Central memory CD8-positive, alpha-beta T cell (primary cell): ENCODE results near the gene RXFP2.
A peak's percentile ranks its signal among the peaks of the same experiment; 100 is the strongest.

Experiments
- ATAC-seq: fragments of 150-1000 bp; cut with Tn5 transposase; replicated peaks from 2 replicates; pipeline ENCODE4 v1.10.0; 2022; ENCODE audit warnings: mild to moderate bottlenecking, moderate FRiP score, moderate number of reproducible peaks; ENCODE audit not compliant: poor library complexity, severe bottlenecking; ENCODE audit errors: extremely low read depth
- DNase-seq, 2 donors: peaks; one replicate each; pipeline ENCODE4 v3.0.0; 2021; ENCODE audit warnings: low spot score in 2 of 2
- H3K27ac Mint-ChIP-seq: one replicate; pipeline ENCODE4 v1.8.0; 2022; ENCODE audit warnings: low read depth, mild to moderate bottlenecking, moderate library complexity, mixed read lengths
- H3K27me3 Mint-ChIP-seq: one replicate; pipeline ENCODE4 v1.8.0; 2022; ENCODE audit warnings: mixed read lengths
- H3K36me3 Mint-ChIP-seq: one replicate; pipeline ENCODE4 v1.8.0; 2022; ENCODE audit warnings: mild to moderate bottlenecking, moderate library complexity, mixed read lengths; ENCODE audit not compliant: insufficient read depth
- H3K4me1 Mint-ChIP-seq: one replicate; pipeline ENCODE4 v1.8.0; 2022; ENCODE audit warnings: mixed read lengths
- H3K4me3 Mint-ChIP-seq: one replicate; pipeline ENCODE4 v1.8.0; 2022; ENCODE audit warnings: mild to moderate bottlenecking, moderate library complexity, mixed read lengths
- H3K9me3 Mint-ChIP-seq: one replicate; pipeline ENCODE4 v1.8.0; 2022; ENCODE audit warnings: mixed read lengths

RXFP2 gene

GRCh38 chr13:31739226-31739625, at the start of gene RXFP2:
Gene RXFP2 (plus strand): TSS chr13:31739526. CDS start chr13:31739613, 87 bp downstream.
- ATAC-seq = no peak
- Mint-ChIP-seq H3K27me3 (peaks cover 21% of the 10 kb centered on the region), H3K27ac (no peak within 1 kb of the TSS), H3K4me1 (peaks cover 5% of the 10 kb centered on the region), H3K36me3 (no peaks in the 10 kb centered on the region), H3K9me3 (no peaks in the 10 kb centered on the region), H3K4me3 (no peak within 1 kb of the TSS)
- no peak for DNase-seq

DNA sequence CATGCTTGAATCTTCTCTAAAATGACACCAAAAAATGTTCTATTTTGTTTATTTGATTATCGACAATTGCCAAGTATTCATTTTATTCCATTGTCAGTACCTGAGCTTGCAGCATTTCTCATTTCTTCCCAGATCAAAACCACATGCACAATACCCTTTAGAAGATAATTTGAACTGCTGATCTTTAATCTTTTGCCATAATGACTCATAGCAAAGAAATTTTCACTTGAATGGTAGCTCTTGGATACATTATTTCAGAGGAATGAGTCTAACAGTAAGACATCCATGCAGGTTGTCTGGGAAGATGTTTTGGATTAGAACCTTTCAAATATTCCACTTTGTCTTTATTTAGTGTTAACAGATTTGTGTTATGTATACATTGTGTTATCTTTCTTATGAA, 42.0 kb upstream of the RXFP2 start:
- Mint-ChIP-seq H3K4me3 (no peak overlapping the region), H3K9me3 (peaks cover 5% of the 10 kb centered on the region), H3K27me3 (no peaks in the 10 kb centered on the region), H3K36me3 (peaks cover 2% of the 10 kb centered on the region), H3K27ac (no peak overlapping the region), H3K4me1 (no peaks in the 10 kb centered on the region)
- no peak for ATAC-seq
- no peak for DNase-seq

- Mint-ChIP-seq H3K36me3 (peaks cover 2% of the 10 kb centered on the region), H3K4me3 (no peak overlapping the region), H3K27ac (no peak overlapping the region), H3K4me1 (no peaks in the 10 kb centered on the region), H3K27me3 (no peaks in the 10 kb centered on the region), H3K9me3 (peaks cover 5% of the 10 kb centered on the region)
- no peak for ATAC-seq
- DNase-seq = no peak
Observed at GRCh38 chr13:31699650-31700049, 39.7 kb upstream of the RXFP2 start.

GRCh38 chr13:31703780-31704179, 35.5 kb upstream of the RXFP2 start:
- H3K4me3 Mint-ChIP-seq = no peak overlapping the region
- ATAC-seq (no peak), DNase-seq (no peak)
- H3K27me3 Mint-ChIP-seq = peaks cover 12% of the 10 kb centered on the region
- H3K9me3 Mint-ChIP-seq = peaks cover 11% of the 10 kb centered on the region
- H3K27ac Mint-ChIP-seq = no peak overlapping the region
- H3K4me1 Mint-ChIP-seq = no peaks in the 10 kb centered on the region
- H3K36me3 Mint-ChIP-seq = no peaks in the 10 kb centered on the region

- ATAC-seq (no peak), DNase-seq (no peak)
- Mint-ChIP-seq H3K27me3 (peaks cover 12% of the 10 kb centered on the region), H3K9me3 (peaks cover 7% of the 10 kb centered on the region), H3K4me3 (no peak overlapping the region), H3K36me3 (no peaks in the 10 kb centered on the region), H3K27ac (no peak overlapping the region), H3K4me1 (no peaks in the 10 kb centered on the region)
Observed at GRCh38 chr13:31706105-31706504, 33.2 kb upstream of the RXFP2 start.

DNA sequence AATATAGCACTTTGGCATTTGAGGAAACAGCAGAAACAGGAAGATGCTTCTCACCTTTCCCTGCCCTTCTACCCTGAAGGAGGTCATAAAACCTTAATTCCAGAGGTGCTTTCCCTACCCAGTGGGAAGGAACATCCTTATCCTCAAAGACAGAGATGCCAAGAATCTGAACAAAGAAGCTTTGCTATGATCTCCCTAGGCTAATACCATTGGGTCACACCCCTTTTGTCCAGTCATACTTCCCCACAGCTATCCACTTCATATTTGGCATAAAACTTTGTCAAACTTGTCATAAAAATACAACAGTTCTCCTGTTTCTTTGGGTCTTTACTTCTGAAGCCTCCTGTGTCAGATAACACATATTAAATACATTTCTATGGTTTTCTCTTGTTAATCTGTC, 21.7 kb upstream of the RXFP2 start:
- ATAC-seq (no peak), DNase-seq (no peak)
- Mint-ChIP-seq H3K4me1 (no peaks in the 10 kb centered on the region), H3K36me3 (no peaks in the 10 kb centered on the region), H3K27me3 (peaks cover 9% of the 10 kb centered on the region), H3K4me3 (no peak overlapping the region), H3K9me3 (peaks cover 5% of the 10 kb centered on the region), H3K27ac (no peak overlapping the region)

GRCh38 chr13:31719214-31719613, 20.1 kb upstream of the RXFP2 start:
- Mint-ChIP-seq H3K36me3 (no peaks in the 10 kb centered on the region), H3K4me3 (no peak overlapping the region), H3K27ac (no peak overlapping the region), H3K9me3 (peaks cover 5% of the 10 kb centered on the region), H3K27me3 (peaks cover 10% of the 10 kb centered on the region), H3K4me1 (no peaks in the 10 kb centered on the region)
- no peak for ATAC-seq
- DNase-seq = no peak

DNA sequence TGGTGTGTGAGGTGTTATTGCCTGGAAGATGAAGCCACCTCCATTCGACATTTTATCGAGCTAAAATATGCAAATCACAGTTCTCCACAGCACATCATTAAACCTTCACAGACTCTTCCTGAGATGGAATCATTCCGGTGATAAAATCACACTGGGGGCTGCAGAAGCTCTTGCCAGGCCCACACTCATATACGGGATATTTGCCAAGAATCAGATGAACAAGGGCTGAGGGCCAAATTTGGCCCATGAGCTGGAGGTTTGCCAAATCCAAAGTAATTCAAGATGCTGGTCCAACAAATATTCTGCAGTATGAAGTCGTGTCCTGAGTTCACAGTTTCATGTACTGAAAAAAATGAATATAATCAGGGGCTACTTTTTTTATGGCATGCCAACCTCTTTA, 16.7 kb upstream of the RXFP2 start:
- H3K27me3 Mint-ChIP-seq = peaks cover 17% of the 10 kb centered on the region
- H3K4me1 Mint-ChIP-seq = no peaks in the 10 kb centered on the region
- no peak overlapping the region for H3K27ac Mint-ChIP-seq
- DNase-seq = no peak
- H3K9me3 Mint-ChIP-seq = peaks cover 5% of the 10 kb centered on the region
- no peak overlapping the region for H3K4me3 Mint-ChIP-seq
- no peak for ATAC-seq
- H3K36me3 Mint-ChIP-seq = no peaks in the 10 kb centered on the region

DNA sequence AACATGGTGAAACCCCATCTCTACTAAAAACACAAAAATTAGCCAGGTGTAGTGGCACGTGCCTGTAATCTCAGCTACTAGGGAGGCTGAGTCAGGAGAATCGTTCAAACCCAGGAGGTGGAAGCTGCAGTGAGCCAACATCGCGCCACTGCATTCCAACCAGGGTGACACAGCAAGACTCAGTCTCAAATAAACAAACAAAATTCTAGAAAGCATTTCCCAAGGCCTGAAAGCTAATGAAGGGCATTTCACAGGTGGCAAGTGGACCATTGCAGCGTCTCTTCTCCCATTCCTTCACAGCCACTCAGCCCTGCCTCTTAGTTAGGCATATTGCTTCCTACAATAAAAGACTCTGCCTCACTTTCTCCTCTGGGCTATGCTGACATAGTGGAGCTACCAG, 13.5 kb upstream of the RXFP2 start:
- DNase-seq (no peak), ATAC-seq (no peak)
- H3K4me3 Mint-ChIP-seq = no peak overlapping the region
- H3K27ac Mint-ChIP-seq = no peak overlapping the region
- no peaks in the 10 kb centered on the region for H3K4me1 Mint-ChIP-seq
- H3K27me3 Mint-ChIP-seq = peaks cover 8% of the 10 kb centered on the region
- no peaks in the 10 kb centered on the region for H3K36me3 Mint-ChIP-seq
- peaks cover 5% of the 10 kb centered on the region for H3K9me3 Mint-ChIP-seq

GRCh38 chr13:31731921-31732320, 7.4 kb upstream of the RXFP2 start:
- no peaks in the 10 kb centered on the region for H3K36me3 Mint-ChIP-seq
- H3K4me3 Mint-ChIP-seq = no peak overlapping the region
- no peak for ATAC-seq
- H3K9me3 Mint-ChIP-seq = no peaks in the 10 kb centered on the region
- peaks cover 11% of the 10 kb centered on the region for H3K27me3 Mint-ChIP-seq
- H3K4me1 Mint-ChIP-seq = no peaks in the 10 kb centered on the region
- no peak for DNase-seq
- H3K27ac Mint-ChIP-seq = no peak overlapping the region

- DNase-seq (no peak), ATAC-seq (no peak)
- H3K4me1 Mint-ChIP-seq = no peaks in the 10 kb centered on the region
- H3K4me3 Mint-ChIP-seq = no peak overlapping the region
- no peaks in the 10 kb centered on the region for H3K9me3 Mint-ChIP-seq
- no peaks in the 10 kb centered on the region for H3K36me3 Mint-ChIP-seq
- peaks cover 11% of the 10 kb centered on the region for H3K27me3 Mint-ChIP-seq
- H3K27ac Mint-ChIP-seq = no peak overlapping the region
Observed at GRCh38 chr13:31733066-31733465, 6.3 kb upstream of the RXFP2 start.

DNA sequence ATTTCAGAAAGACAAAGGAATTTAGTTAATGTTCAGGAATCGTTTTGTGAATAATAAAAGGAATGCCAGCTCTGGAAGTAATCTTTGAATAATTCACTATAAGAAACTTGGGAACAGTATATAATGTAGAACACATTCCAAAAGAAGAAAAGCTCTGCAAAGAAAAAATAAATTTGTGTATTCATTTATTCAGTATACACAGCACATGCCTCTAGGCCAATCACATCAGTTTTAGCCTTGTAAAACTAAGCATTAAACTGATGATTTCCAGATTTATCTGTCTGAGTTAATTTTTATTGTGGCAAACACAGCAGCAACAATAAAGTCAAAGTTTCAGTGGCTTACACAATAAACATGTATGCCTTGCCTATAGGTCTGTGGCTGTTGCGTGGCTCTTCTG, 5.7 kb upstream of the RXFP2 start:
- H3K36me3 Mint-ChIP-seq = no peaks in the 10 kb centered on the region
- H3K27ac Mint-ChIP-seq = no peak overlapping the region
- no peak for ATAC-seq

DNA sequence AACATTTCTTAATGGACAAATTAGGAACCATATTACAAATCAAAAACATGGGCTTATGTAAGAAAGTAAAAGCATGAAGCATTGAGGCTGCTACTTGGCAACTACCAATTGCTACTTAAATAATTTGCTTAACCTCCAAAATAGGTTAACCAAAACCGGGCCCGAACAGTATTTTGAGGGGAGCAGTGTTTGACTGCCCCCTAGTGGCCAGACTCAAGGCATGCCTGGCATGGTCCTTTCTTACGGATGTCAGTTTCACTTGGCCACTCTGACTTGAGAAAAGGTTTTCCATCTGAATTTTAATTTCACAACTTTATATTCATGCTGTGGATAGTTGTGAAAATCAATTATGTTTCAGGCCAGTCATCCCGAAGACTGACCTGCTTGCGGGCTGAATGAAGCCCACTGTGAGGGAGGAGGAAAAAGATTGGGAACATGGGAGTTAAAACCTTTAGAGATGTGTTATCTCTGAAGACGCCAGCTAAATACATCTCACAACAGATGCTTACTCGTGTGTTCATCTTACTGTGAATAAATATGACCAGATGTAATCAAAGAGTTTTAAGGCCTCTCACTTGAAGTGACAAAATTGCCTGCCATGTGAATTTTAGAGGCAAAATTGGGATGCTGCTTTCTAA, 2.9 kb downstream of the RXFP2 start:
- Mint-ChIP-seq H3K27ac (no peak overlapping the region), H3K4me3 (no peak overlapping the region)

More for the DNA sequence above, 5.7 kb upstream of the RXFP2 start:
- Mint-ChIP-seq H3K4me3 (no peak overlapping the region), H3K9me3 (no peaks in the 10 kb centered on the region), H3K27me3 (peaks cover 11% of the 10 kb centered on the region), H3K4me1 (no peaks in the 10 kb centered on the region)
- DNase-seq = no peak

More for the DNA sequence above, 2.9 kb downstream of the RXFP2 start:
- ATAC-seq = peak; percentile 62
- Mint-ChIP-seq H3K4me1 (peaks cover 5% of the 10 kb centered on the region), H3K36me3 (no peaks in the 10 kb centered on the region), H3K27me3 (peaks cover 30% of the 10 kb centered on the region), H3K9me3 (no peaks in the 10 kb centered on the region)
- DNase-seq = peak; percentile 13 to 35
